HCT116 (cell line): Measurements from ENCODE around the gene EVX1. TPM values are rescaled to one million over a fixed set of nuclear protein-coding genes. Genes with fewer than 3 reads are reported as not detected.

Experiments used
- ATAC-seq: fragments of 200-7000 bp; cut with Tn5 transposase; 2 replicates; pipeline ENCODE4 v1.9.1; 2020; ENCODE audit warnings: mild to moderate bottlenecking, moderate library complexity
- BruUV-seq: library from RNA; stranded (reverse); fragments of 400-500 nt; replicated peaks from 2 replicates; lab custom pipeline; 2021; lab: Mats Ljungman, UMichigan
- CTCF ChIA-PET: fragments of 300-600 bp; sonication (Branson Sonifier 250); formaldehyde crosslinking; loops from one replicate; lab custom pipeline; 2021; ENCODE audit warnings: antibody characterized with exemption; lab: Charles Lee
- POLR2A ChIA-PET: fragments of 300-600, 350-600 bp; sonication (Branson Sonifier 250); formaldehyde crosslinking; loops from one replicate; lab custom pipeline; 2021; ENCODE audit warnings: antibody characterized with exemption; lab: Charles Lee
- RAD21 ChIA-PET, 2 experiments: fragments of 300-600 bp; sonication (Branson Sonifier 250); formaldehyde crosslinking; loops; one replicate each; lab custom pipeline; 2023; ENCODE audit warnings: low total read pairs in 2 of 2; ENCODE audit not compliant: uncharacterized antibody in 2 of 2, unreplicated experiment in 2 of 2, low non-redundant PET in 1 of 2; lab: Charles Lee
- DNase-seq: peaks from one replicate; pipeline ENCODE4 v3.0.0-alpha.2; 2010; ENCODE audit warnings: low read depth, low spot score
- H2AFZ ChIP-seq: fragments of 200-600 bp; shearing (Covaris generic), sonication (generic); 2 replicates; pipeline ENCODE4 v1.6.1; 2017; ENCODE audit warnings: low read depth, mixed run types, mixed read lengths, antibody characterized with exemption, low read length; ENCODE audit not compliant: poor library complexity, severe bottlenecking
- H3K27ac ChIP-seq: 2 replicates; pipeline ENCODE4 v1.5.1; 2012; ENCODE audit warnings: low read depth, low read length
- H3K27me3 ChIP-seq: fragments of 200-600 bp; sonication (generic); 2 replicates; pipeline ENCODE4 v1.6.1; 2016; ENCODE audit warnings: mixed run types, low read length, mixed read lengths; ENCODE audit not compliant: insufficient read depth
- H3K36me3 ChIP-seq, 2 experiments: fragments of 200-500 bp in 1 of 2; fragments of 200-600 bp in 1 of 2; sonication (Bioruptor generic) in 1 of 2; sonication (generic) in 1 of 2; 2 replicates each; pipeline versions ENCODE4 v1.5.1 to v1.6.1; 2014 to 2016; ENCODE audit warnings: low read length in 2 of 2, inconsistent platforms in 1 of 2, mixed read lengths in 1 of 2, mixed run types in 1 of 2; ENCODE audit not compliant: insufficient read depth in 2 of 2, control insufficient read depth in 1 of 2
- H3K4me1 ChIP-seq, 2 experiments: fragments of 200-600 bp in 1 of 2; sonication (generic) in 1 of 2; 2 replicates each; pipeline versions ENCODE4 v1.5.1 to v1.6.1; 2012 to 2017; ENCODE audit warnings: low read length in 2 of 2, inconsistent platforms in 1 of 2, mild to moderate bottlenecking in 1 of 2, mixed read lengths in 1 of 2, mixed run types in 1 of 2, moderate library complexity in 1 of 2; ENCODE audit not compliant: insufficient read depth in 2 of 2, control insufficient read depth in 1 of 2
- H3K4me2 ChIP-seq: fragments of 200-600 bp; sonication (generic); 2 replicates; pipeline ENCODE4 v1.6.1; 2017; ENCODE audit warnings: mixed run types, low read length, mixed read lengths
- H3K4me3 ChIP-seq, 2 experiments: fragments of 200-600 bp in 1 of 2; sonication (generic) in 1 of 2; replicated peaks in 1 of 2; 2 replicates each; pipeline ENCODE4 v1.5.1; 2011 to 2016; ENCODE audit warnings: low read length in 2 of 2, control low read depth in 1 of 2, low read depth in 1 of 2, mild to moderate bottlenecking in 1 of 2, mixed read lengths in 1 of 2, mixed run types in 1 of 2
- H3K79me2 ChIP-seq: fragments of 200-600 bp; sonication (generic); 2 replicates; pipeline ENCODE4 v1.6.1; 2017; ENCODE audit warnings: mild to moderate bottlenecking, mixed run types, low read length, moderate library complexity, mixed read lengths; ENCODE audit not compliant: insufficient read depth
- H3K9ac ChIP-seq: fragments of 200-600 bp; sonication (generic); 2 replicates; pipeline ENCODE4 v1.6.1; 2016; ENCODE audit warnings: low read length, mixed read lengths
- H3K9me2 ChIP-seq: fragments of 200-600 bp; sonication (generic), shearing (Covaris generic); 2 replicates; pipeline ENCODE4 v1.6.1; 2017; ENCODE audit warnings: mixed run types, mild to moderate bottlenecking, moderate library complexity; ENCODE audit not compliant: insufficient read depth
- H3K9me3 ChIP-seq, 2 experiments: fragments of 200-500 bp in 1 of 2; fragments of 200-600 bp in 1 of 2; sonication (Bioruptor generic) in 1 of 2; sonication (generic) in 1 of 2; 2 replicates each; pipeline ENCODE4 v1.6.1; 2014 to 2017; ENCODE audit warnings: low read length in 2 of 2, mixed read lengths in 2 of 2, inconsistent platforms in 1 of 2, low read depth in 1 of 2, mild to moderate bottlenecking in 1 of 2, mixed run types in 1 of 2, moderate library complexity in 1 of 2; ENCODE audit not compliant: control insufficient read depth in 1 of 2, insufficient read depth in 1 of 2
- H4K20me1 ChIP-seq: fragments of 200-600 bp; sonication (generic), shearing (Covaris generic); 2 replicates; pipeline ENCODE4 v1.6.1; 2017; ENCODE audit warnings: mixed run types, mild to moderate bottlenecking, moderate library complexity; ENCODE audit not compliant: insufficient read depth
- CEBPB ChIP-seq: IDR thresholded peaks from 2 replicates; pipeline ENCODE4 v1.6.1; 2012; ENCODE audit warnings: low read depth
- EGR1 ChIP-seq: IDR thresholded peaks from 2 replicates; pipeline ENCODE4 v1.6.1; 2012; ENCODE audit warnings: low read depth
- ELF1 ChIP-seq: IDR thresholded peaks from 2 replicates; pipeline ENCODE4 v1.6.1; 2012; ENCODE audit warnings: low read depth, borderline replicate concordance
- EZH2phosphoT487 ChIP-seq: fragments of 200-600 bp; IDR thresholded peaks from 2 replicates; pipeline ENCODE4 v1.6.1; 2018; ENCODE audit warnings: antibody characterized with exemption, borderline replicate concordance
- FOSL1 ChIP-seq: IDR thresholded peaks from 2 replicates; pipeline ENCODE4 v1.6.1; 2012; ENCODE audit warnings: low read depth
- POLR2AphosphoS5 ChIP-seq: IDR thresholded peaks from 2 replicates; pipeline ENCODE4 v1.6.1; 2011; ENCODE audit warnings: mild to moderate bottlenecking, low read depth, low read length, moderate library complexity
- RAD21 ChIP-seq: IDR thresholded peaks from 2 replicates; pipeline ENCODE4 v1.6.1; 2012; ENCODE audit warnings: low read depth, mild to moderate bottlenecking
- SP1 ChIP-seq: IDR thresholded peaks from 2 replicates; pipeline ENCODE4 v1.6.1; 2012; ENCODE audit warnings: low read depth
- ZNF274 ChIP-seq: fragments of 200-500 bp; sonication (Bioruptor generic); IDR thresholded peaks from 2 replicates; pipeline ENCODE4 v1.6.1; 2014; ENCODE audit warnings: mild to moderate bottlenecking, low read depth, low read length, inconsistent platforms
- intact Hi-C: fragments of 100-400 bp; cut with micrococcal nuclease; formaldehyde crosslinking; loops from 2 replicates; pipeline ENCODE4 v1.10.0; 2022
- total RNA-seq: library from RNA; stranded (reverse); gene quantifications from one replicate; pipeline ENCODE4 v1.2.1, GENCODE V29; 2021; ENCODE audit not compliant: unreplicated experiment
- TF ChIP-seq, protein P1 (sequence below): IDR thresholded peaks from 2 replicates; pipeline ENCODE4 v1.6.1; 2012
- TF ChIP-seq, protein P2 (sequence below): IDR thresholded peaks from 2 replicates; pipeline ENCODE4 v1.6.1; 2012; ENCODE audit warnings: low read depth
- TF ChIP-seq, protein P3 (sequence below), 3 experiments: fragments of 200-600 bp in 1 of 3; sonication (generic) in 1 of 3; IDR thresholded peaks in 2 of 3; conservative IDR thresholded peaks in 1 of 3; 2 replicates each; pipeline ENCODE4 v1.5.1; 2012 to 2017; ENCODE audit warnings: low read depth in 2 of 3, low read length in 2 of 3, antibody characterized with exemption in 1 of 3, borderline replicate concordance in 1 of 3, control low read depth in 1 of 3, mild to moderate bottlenecking in 1 of 3, mixed read lengths in 1 of 3, mixed run types in 1 of 3, moderate library complexity in 1 of 3; ENCODE audit not compliant: insufficient read depth in 1 of 3

EVX1 gene
- total RNA-seq, 1 experiment from 2014 or later: 0.25 TPM

DNA sequence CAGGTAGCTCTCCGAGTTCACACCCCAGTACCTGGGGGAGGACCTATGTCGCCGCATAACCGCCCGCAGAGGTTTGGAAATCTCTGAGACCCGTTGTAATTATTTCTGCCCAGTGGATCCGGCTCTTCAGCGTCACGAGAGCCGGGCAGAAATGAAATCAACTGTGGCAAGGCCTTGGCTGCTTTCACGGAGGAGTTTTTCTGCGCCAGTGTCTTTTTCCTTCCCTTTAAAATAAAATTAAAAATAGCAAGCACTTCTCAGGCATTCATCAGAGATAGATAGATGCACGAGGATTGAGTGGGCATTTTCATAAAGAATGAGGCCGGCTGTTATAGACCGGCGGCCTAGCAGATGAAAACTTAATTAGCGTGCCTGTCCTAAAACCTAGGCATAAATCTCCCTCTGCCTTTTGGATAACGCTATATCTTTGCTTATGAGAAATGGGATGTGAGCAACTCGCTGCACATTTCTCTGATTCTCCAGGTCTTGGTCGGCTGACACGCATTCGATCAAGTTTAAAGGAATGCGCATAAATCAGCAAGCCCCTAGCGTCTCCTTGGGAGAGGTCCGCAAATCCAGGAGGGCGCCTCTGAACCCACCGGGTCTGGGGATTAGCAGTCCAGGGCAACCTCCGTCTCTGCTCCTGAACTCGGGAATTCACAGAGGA lies 49.1 kb upstream of the EVX1 start:
- ChIA-PET CTCF (no interaction called here), POLR2A (no interaction called here), RAD21 (no interaction called here)
- H3K27ac ChIP-seq: no peak overlapping the region
- H3K36me3 ChIP-seq: no peaks in the 10 kb centered on the region
- no TSS peak for BruUV-seq
- H3K9ac ChIP-seq: no peak overlapping the region
- H2AFZ ChIP-seq: no peak overlapping the region
- TF ChIP-seq, protein P1, sequence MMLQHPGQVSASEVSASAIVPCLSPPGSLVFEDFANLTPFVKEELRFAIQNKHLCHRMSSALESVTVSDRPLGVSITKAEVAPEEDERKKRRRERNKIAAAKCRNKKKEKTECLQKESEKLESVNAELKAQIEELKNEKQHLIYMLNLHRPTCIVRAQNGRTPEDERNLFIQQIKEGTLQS: no peak
- TF ChIP-seq CEBPB (no peak), POLR2AphosphoS5 (no peak), RAD21 (no peak), FOSL1 (no peak), ELF1 (no peak), EGR1 (no peak), SP1 (no peak), EZH2phosphoT487 (no peak), ZNF274 (no peak)
- TF ChIP-seq, protein P2, sequence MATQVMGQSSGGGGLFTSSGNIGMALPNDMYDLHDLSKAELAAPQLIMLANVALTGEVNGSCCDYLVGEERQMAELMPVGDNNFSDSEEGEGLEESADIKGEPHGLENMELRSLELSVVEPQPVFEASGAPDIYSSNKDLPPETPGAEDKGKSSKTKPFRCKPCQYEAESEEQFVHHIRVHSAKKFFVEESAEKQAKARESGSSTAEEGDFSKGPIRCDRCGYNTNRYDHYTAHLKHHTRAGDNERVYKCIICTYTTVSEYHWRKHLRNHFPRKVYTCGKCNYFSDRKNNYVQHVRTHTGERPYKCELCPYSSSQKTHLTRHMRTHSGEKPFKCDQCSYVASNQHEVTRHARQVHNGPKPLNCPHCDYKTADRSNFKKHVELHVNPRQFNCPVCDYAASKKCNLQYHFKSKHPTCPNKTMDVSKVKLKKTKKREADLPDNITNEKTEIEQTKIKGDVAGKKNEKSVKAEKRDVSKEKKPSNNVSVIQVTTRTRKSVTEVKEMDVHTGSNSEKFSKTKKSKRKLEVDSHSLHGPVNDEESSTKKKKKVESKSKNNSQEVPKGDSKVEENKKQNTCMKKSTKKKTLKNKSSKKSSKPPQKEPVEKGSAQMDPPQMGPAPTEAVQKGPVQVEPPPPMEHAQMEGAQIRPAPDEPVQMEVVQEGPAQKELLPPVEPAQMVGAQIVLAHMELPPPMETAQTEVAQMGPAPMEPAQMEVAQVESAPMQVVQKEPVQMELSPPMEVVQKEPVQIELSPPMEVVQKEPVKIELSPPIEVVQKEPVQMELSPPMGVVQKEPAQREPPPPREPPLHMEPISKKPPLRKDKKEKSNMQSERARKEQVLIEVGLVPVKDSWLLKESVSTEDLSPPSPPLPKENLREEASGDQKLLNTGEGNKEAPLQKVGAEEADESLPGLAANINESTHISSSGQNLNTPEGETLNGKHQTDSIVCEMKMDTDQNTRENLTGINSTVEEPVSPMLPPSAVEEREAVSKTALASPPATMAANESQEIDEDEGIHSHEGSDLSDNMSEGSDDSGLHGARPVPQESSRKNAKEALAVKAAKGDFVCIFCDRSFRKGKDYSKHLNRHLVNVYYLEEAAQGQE: no peak
- TF ChIP-seq, protein P3, sequence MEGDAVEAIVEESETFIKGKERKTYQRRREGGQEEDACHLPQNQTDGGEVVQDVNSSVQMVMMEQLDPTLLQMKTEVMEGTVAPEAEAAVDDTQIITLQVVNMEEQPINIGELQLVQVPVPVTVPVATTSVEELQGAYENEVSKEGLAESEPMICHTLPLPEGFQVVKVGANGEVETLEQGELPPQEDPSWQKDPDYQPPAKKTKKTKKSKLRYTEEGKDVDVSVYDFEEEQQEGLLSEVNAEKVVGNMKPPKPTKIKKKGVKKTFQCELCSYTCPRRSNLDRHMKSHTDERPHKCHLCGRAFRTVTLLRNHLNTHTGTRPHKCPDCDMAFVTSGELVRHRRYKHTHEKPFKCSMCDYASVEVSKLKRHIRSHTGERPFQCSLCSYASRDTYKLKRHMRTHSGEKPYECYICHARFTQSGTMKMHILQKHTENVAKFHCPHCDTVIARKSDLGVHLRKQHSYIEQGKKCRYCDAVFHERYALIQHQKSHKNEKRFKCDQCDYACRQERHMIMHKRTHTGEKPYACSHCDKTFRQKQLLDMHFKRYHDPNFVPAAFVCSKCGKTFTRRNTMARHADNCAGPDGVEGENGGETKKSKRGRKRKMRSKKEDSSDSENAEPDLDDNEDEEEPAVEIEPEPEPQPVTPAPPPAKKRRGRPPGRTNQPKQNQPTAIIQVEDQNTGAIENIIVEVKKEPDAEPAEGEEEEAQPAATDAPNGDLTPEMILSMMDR (IDR thresholded peaks at IDR 0.05 in 2 of 3, conservative IDR thresholded peaks at IDR 0.05 in 1 of 3; ENCODE audit: borderline replicate concordance in 1 of 3, insufficient read depth in 1 of 3, low read depth in 2 of 3, low read length in 2 of 3): no peak
- DNase-seq: no peak
- H3K4me1 ChIP-seq: peaks cover 0 to 4% of the 10 kb centered on the region in 2 experiments; a peak in 1 of 4 replicates
- no peaks in the 10 kb centered on the region for H3K9me3 ChIP-seq
- H3K79me2 ChIP-seq: no peaks in the 10 kb centered on the region
- no peak overlapping the region for H3K4me2 ChIP-seq
- no peak for ATAC-seq
- intact Hi-C loops: loop anchor here (10.0 kb wide), 2 partner anchors 551 to 1431 kb away; partner anchors contain the start of gene TAX1BP1
- H3K4me3 ChIP-seq: no peak overlapping the region
- H3K9me2 ChIP-seq: no peaks in the 10 kb centered on the region
- no peaks in the 10 kb centered on the region for H4K20me1 ChIP-seq
- H3K27me3 ChIP-seq: no peaks in the 10 kb centered on the region
